ENCODE results near the gene DISP3.

GRCh38 chr1:11438996-11439395 is 40.0 kb upstream of the DISP3 start:
- TF ChIP-seq POLR2A (IDR thresholded peaks at IDR 0.05) (no peak), CTCF (IDR thresholded peaks at IDR 0.05) (no peak), POLR2AphosphoS5 (IDR thresholded peaks at IDR 0.05) (no peak), EP300 (IDR thresholded peaks at IDR 0.05) (no peak)
